ENCODE data around the gene OR6J1. TPM values are rescaled to one million over a fixed set of nuclear protein-coding genes. Genes with fewer than 3 reads are reported as not detected.

Gene OR6J1
- total RNA-seq = not detected in 2 replicates

DNA sequence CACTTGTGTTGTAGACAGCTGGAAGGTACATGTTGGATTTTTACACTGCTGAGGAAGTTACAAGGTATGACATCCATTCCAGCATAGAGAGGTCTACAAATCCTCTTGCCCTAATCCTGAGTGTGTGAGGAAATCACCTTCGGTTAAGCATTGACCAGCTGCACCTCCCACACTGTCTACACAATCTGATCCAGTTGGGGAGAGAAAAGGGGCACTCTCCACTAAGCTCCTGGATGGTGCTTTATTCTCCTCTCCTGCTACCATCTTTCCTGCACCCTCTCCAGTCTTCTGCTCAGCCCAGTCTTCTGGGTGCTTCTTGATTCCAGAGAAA lies at the start of gene OR6J1:
Gene OR6J1 (minus strand): TSS at position 48 of the 331 bp plus-strand sequence. CDS start 9,541 bp downstream, outside the sequence.

DNA sequence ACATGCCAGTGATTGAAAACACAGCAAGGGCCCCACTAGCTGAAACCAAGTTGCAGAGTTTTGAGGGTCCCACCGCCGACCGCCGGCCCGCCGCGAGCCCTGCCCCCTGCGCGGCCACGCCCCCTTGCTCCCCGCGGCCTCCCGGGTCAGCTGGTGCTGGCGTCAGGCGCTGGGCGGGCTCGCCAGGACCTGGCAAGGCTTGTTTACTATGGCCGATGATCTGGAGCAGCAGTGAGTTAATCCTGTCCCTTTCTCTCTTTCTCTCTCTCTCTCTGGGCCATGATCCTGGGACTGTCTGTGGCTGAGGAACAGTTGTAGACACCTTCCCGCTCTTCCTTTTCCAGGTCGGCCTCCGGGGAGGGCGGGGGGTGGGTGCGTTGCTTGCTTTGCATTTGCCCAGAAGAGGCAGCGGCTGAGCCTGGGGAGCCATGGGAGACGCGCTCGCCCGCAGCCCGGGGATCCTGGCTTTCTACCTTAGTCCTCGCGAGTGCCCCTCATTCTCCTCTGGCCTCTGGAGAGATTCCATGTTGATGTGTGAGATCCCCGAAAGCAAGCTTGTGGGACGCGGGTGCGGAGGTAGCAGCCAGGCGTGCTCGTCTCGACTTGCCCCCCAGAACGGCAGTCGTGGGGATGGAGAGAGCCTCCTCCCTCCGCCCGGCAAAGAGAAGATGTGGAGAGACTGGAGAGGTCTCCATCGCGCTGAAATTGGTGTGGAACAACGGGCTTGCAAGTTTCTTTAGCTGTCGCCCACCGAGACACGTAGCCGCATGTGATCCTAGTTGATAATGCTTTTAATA lies 45.9 kb downstream of the OR6J1 start, which contains the start of gene ABHD4:
Gene ABHD4 (plus strand): TSS at position 202 of the 797 bp plus-strand sequence. CDS start 7 bp downstream, at position 209.

GRCh38 chr14:22589096-22589839 lies 54.9 kb downstream of the OR6J1 start, which contains the start of gene DAD1:
Gene DAD1, minus strand, starts transcription at chr14:22589224. Its CDS starts 67 bp downstream, at chr14:22589157.

Other genes starting within 250 kb of the OR6J1 start
- 362 and 436 TPM in 2 replicates for gene DAD1, start 55.1 kb downstream of the OR6J1 start, total RNA-seq
- 21.2 and 47.4 TPM in 2 replicates for gene ABHD4, start 46.1 kb downstream of the OR6J1 start, total RNA-seq
- gene OXA1L, start 122.3 kb upstream of the OR6J1 start, total RNA-seq = 84.5 and 121 TPM in 2 replicates
- gene SLC7A7, start 171.1 kb upstream of the OR6J1 start, total RNA-seq = 11.6 and 14.2 TPM in 2 replicates
- gene MRPL52, start 185.5 kb upstream of the OR6J1 start, total RNA-seq = 36.8 and 42.4 TPM in 2 replicates
- gene MMP14, start 192.2 kb upstream of the OR6J1 start, total RNA-seq = 386 and 658 TPM in 2 replicates
- 105 TPM in 2 replicates for gene LRP10, start 227.4 kb upstream of the OR6J1 start, total RNA-seq
- gene REM2, start 238.9 kb upstream of the OR6J1 start, total RNA-seq = not detected in 2 replicates

Data from pericardium fibroblast (primary cell).